Subcutaneous abdominal adipose tissue (tissue), 5 donors: Measurements from ENCODE around the gene WDR17.

Experiments used
- H3K27ac ChIP-seq: one replicate; pipeline ENCODE4 v1.7.0; 2013; ENCODE audit warnings: low read depth, mild to moderate bottlenecking, inconsistent platforms, low read length, moderate library complexity
- H3K27me3 ChIP-seq, 5 donors: one replicate each; pipeline ENCODE4 v1.7.0; 2013; ENCODE audit warnings: low read length in 5 of 5, inconsistent platforms in 1 of 5; ENCODE audit not compliant: control insufficient read depth in 5 of 5, insufficient read depth in 4 of 5
- H3K36me3 ChIP-seq, 5 donors: one replicate each; pipeline ENCODE4 v1.7.0; 2013; ENCODE audit warnings: low read length in 5 of 5; ENCODE audit not compliant: control insufficient read depth in 5 of 5, insufficient read depth in 5 of 5
- H3K4me1 ChIP-seq, 5 donors: one replicate each; pipeline ENCODE4 v1.7.0; 2013; ENCODE audit warnings: low read length in 5 of 5, mild to moderate bottlenecking in 3 of 5, moderate library complexity in 1 of 5; ENCODE audit not compliant: control insufficient read depth in 5 of 5, insufficient read depth in 5 of 5
- H3K4me3 ChIP-seq, 5 donors: one replicate each; pipeline ENCODE4 v1.7.0; 2013; ENCODE audit warnings: low read length in 5 of 5, low read depth in 1 of 5
- H3K9ac ChIP-seq, 5 donors: one replicate each; pipeline ENCODE4 v1.7.0; 2013; ENCODE audit warnings: low read length in 5 of 5, mild to moderate bottlenecking in 4 of 5, moderate library complexity in 3 of 5
- H3K9me3 ChIP-seq, 5 donors: one replicate each; pipeline ENCODE4 v1.7.0; 2013; ENCODE audit warnings: low read length in 5 of 5; ENCODE audit not compliant: control insufficient read depth in 5 of 5
- donor health status: healthy.
- donor health status: healthy.
- donor health status: healthy.
- donor health status: healthy.
- donor health status: healthy.

The WDR17 gene

GRCh38 chr4:176139518-176139917 is 73.9 kb downstream of the WDR17 start:
- Histone ChIP-seq H3K9me3 (no peaks in the 10 kb centered on the region), H3K9ac (no peak overlapping the region), H3K4me3 (no peak overlapping the region), H3K4me1 (no peaks in the 10 kb centered on the region), H3K27ac (no peak overlapping the region), H3K36me3 (no peaks in the 10 kb centered on the region), H3K27me3 (no peaks in the 10 kb centered on the region)

- Histone ChIP-seq H3K36me3 (no peaks in the 10 kb centered on the region), H3K4me1 (no peaks in the 10 kb centered on the region), H3K4me3 (no peak overlapping the region), H3K27me3 (no peaks in the 10 kb centered on the region), H3K27ac (no peak overlapping the region), H3K9ac (no peak overlapping the region), H3K9me3 (no peaks in the 10 kb centered on the region)
Measured at GRCh38 chr4:176142253-176142652, 76.6 kb downstream of the WDR17 start.

GRCh38 chr4:176149680-176150355 is 84.2 kb downstream of the WDR17 start:
- H3K4me3 ChIP-seq = no peak overlapping the region
- H3K9me3 ChIP-seq = no peaks in the 10 kb centered on the region
- H3K27ac ChIP-seq = no peak overlapping the region
- no peak overlapping the region for H3K9ac ChIP-seq
- H3K4me1 ChIP-seq = no peaks in the 10 kb centered on the region
- H3K36me3 ChIP-seq = no peaks in the 10 kb centered on the region
- H3K27me3 ChIP-seq = no peaks in the 10 kb centered on the region

GRCh38 chr4:176150356-176150682 is 84.7 kb downstream of the WDR17 start:
- no peak overlapping the region for H3K27ac ChIP-seq
- no peaks in the 10 kb centered on the region for H3K9me3 ChIP-seq
- no peaks in the 10 kb centered on the region for H3K4me1 ChIP-seq
- H3K27me3 ChIP-seq = no peaks in the 10 kb centered on the region
- H3K36me3 ChIP-seq = no peaks in the 10 kb centered on the region
- H3K4me3 ChIP-seq = no peak overlapping the region
- no peak overlapping the region for H3K9ac ChIP-seq

GRCh38 chr4:176150704-176151103 is 85.1 kb downstream of the WDR17 start:
- Histone ChIP-seq H3K27ac (no peak overlapping the region), H3K4me3 (no peak overlapping the region), H3K9ac (no peak overlapping the region), H3K36me3 (no peaks in the 10 kb centered on the region), H3K9me3 (no peaks in the 10 kb centered on the region), H3K27me3 (no peaks in the 10 kb centered on the region), H3K4me1 (no peaks in the 10 kb centered on the region)

GRCh38 chr4:176153124-176153523 is 87.5 kb downstream of the WDR17 start:
- Histone ChIP-seq H3K9me3 (no peaks in the 10 kb centered on the region), H3K9ac (no peak overlapping the region), H3K4me3 (no peak overlapping the region), H3K36me3 (no peaks in the 10 kb centered on the region), H3K27me3 (no peaks in the 10 kb centered on the region), H3K4me1 (no peaks in the 10 kb centered on the region), H3K27ac (no peak overlapping the region)

GRCh38 chr4:176156656-176157055 is 91.0 kb downstream of the WDR17 start:
- no peaks in the 10 kb centered on the region for H3K36me3 ChIP-seq
- H3K27ac ChIP-seq = no peak overlapping the region
- H3K27me3 ChIP-seq = no peaks in the 10 kb centered on the region
- H3K4me1 ChIP-seq = no peaks in the 10 kb centered on the region
- no peaks in the 10 kb centered on the region for H3K9me3 ChIP-seq
- H3K4me3 ChIP-seq = no peak overlapping the region
- no peak overlapping the region for H3K9ac ChIP-seq

GRCh38 chr4:176163041-176163440 is 97.4 kb downstream of the WDR17 start:
- no peak overlapping the region for H3K27ac ChIP-seq
- H3K9ac ChIP-seq = no peak overlapping the region
- H3K4me1 ChIP-seq = no peaks in the 10 kb centered on the region
- H3K36me3 ChIP-seq = no peaks in the 10 kb centered on the region
- no peaks in the 10 kb centered on the region for H3K9me3 ChIP-seq
- H3K4me3 ChIP-seq = no peak overlapping the region
- no peaks in the 10 kb centered on the region for H3K27me3 ChIP-seq

GRCh38 chr4:176185051-176185450 is 119.4 kb downstream of the WDR17 start:
- Histone ChIP-seq H3K4me1 (peaks cover 0 to 5% (median 0%) of the 10 kb centered on the region in 5 donors), H3K27me3 (peaks cover 0 to 5% (median 0%) of the 10 kb centered on the region in 5 donors), H3K9ac (no peak overlapping the region), H3K4me3 (no peak overlapping the region), H3K27ac (no peak overlapping the region), H3K9me3 (no peaks in the 10 kb centered on the region), H3K36me3 (no peaks in the 10 kb centered on the region)

- no peak overlapping the region for H3K27ac ChIP-seq
- no peak overlapping the region for H3K4me3 ChIP-seq
- H3K9ac ChIP-seq = no peak overlapping the region
- H3K9me3 ChIP-seq = no peaks in the 10 kb centered on the region
- peaks cover 0 to 5% (median 0%) of the 10 kb centered on the region in 5 donors for H3K4me1 ChIP-seq
- H3K36me3 ChIP-seq = no peaks in the 10 kb centered on the region
- peaks cover 0 to 5% (median 0%) of the 10 kb centered on the region in 5 donors for H3K27me3 ChIP-seq
Measured at GRCh38 chr4:176186067-176186466, 120.4 kb downstream of the WDR17 start.
